Stimulated activated naive B cell treated with anti-CD40 and anti-IgM and Interleukin-4, amounts not matched to agents 10 μg/mL and 1 μg/mL and 100 μg/mL, for 72 hours (primary cell): ENCODE data around the gene DGKB.

ENCODE experiments used
- ATAC-seq, 2 donors: fragments of 150-1000 bp; cut with Tn5 transposase; replicated peaks; 2 replicates each; pipeline ENCODE4 v1.10.0; 2021; ENCODE audit warnings: moderate library complexity in 1 of 2
- DNase-seq: peaks from one replicate; pipeline ENCODE4 v3.0.0; 2021
- H3K27ac Mint-ChIP-seq: one replicate; pipeline ENCODE4 v1.8.0; 2022; ENCODE audit warnings: mild to moderate bottlenecking, mixed read lengths
- H3K27me3 Mint-ChIP-seq, 2 donors: one replicate each; pipeline ENCODE4 v1.8.0; 2022; ENCODE audit warnings: mixed read lengths in 2 of 2
- H3K36me3 Mint-ChIP-seq, 2 donors: one replicate each; pipeline ENCODE4 v1.8.0; 2022; ENCODE audit warnings: mixed read lengths in 2 of 2, mild to moderate bottlenecking in 1 of 2
- H3K4me1 Mint-ChIP-seq, 2 donors: one replicate each; pipeline ENCODE4 v1.8.0; 2022; ENCODE audit warnings: mixed read lengths in 2 of 2, mild to moderate bottlenecking in 1 of 2
- H3K4me3 Mint-ChIP-seq, 2 donors: one replicate each; pipeline ENCODE4 v1.8.0; 2022; ENCODE audit warnings: mild to moderate bottlenecking in 2 of 2, mixed read lengths in 2 of 2, moderate library complexity in 1 of 2
- H3K9me3 Mint-ChIP-seq, 2 donors: one replicate each; pipeline ENCODE4 v1.8.0; 2022; ENCODE audit warnings: mixed read lengths in 2 of 2, mild to moderate bottlenecking in 1 of 2

Gene DGKB

GRCh38 chr7:14258441-14258840 is 644.1 kb downstream of the DGKB start:
- H3K36me3 Mint-ChIP-seq, result no peaks in the 10 kb centered on the region
- no peak overlapping the region for H3K27ac Mint-ChIP-seq
- no peak overlapping the region for H3K4me3 Mint-ChIP-seq
- H3K4me1 Mint-ChIP-seq, result no peaks in the 10 kb centered on the region
- H3K9me3 Mint-ChIP-seq, result peaks cover 0 to 1% of the 10 kb centered on the region in 2 donors
- DNase-seq (no peak), ATAC-seq (no peak)
- H3K27me3 Mint-ChIP-seq, result no peaks in the 10 kb centered on the region

GRCh38 chr7:14252458-14252857 is 650.1 kb downstream of the DGKB start:
- Mint-ChIP-seq H3K4me3 (no peak overlapping the region), H3K4me1 (no peaks in the 10 kb centered on the region), H3K36me3 (no peaks in the 10 kb centered on the region), H3K27ac (no peak overlapping the region), H3K27me3 (no peaks in the 10 kb centered on the region), H3K9me3 (peaks cover 0 to 3% of the 10 kb centered on the region in 2 donors)
- no peak for ATAC-seq
- DNase-seq, result no peak

- H3K27ac Mint-ChIP-seq, result no peak overlapping the region
- no peak for DNase-seq
These were observed 660.4 kb downstream of the DGKB start for GRCh38 chr7:14242175-14242574.

GRCh38 chr7:14236834-14237233 is 665.7 kb downstream of the DGKB start:
- ATAC-seq, result no peak
- H3K36me3 Mint-ChIP-seq, result no peaks in the 10 kb centered on the region
- no peak overlapping the region for H3K4me3 Mint-ChIP-seq
- H3K9me3 Mint-ChIP-seq, result no peaks in the 10 kb centered on the region
- H3K27ac Mint-ChIP-seq, result no peak overlapping the region
- no peak for DNase-seq
- no peaks in the 10 kb centered on the region for H3K27me3 Mint-ChIP-seq
- H3K4me1 Mint-ChIP-seq, result no peaks in the 10 kb centered on the region

More at GRCh38 chr7:14242175-14242574, 660.4 kb downstream of the DGKB start:
- H3K9me3 Mint-ChIP-seq, result peaks cover 0 to 5% of the 10 kb centered on the region in 2 donors
- no peaks in the 10 kb centered on the region for H3K27me3 Mint-ChIP-seq
- no peaks in the 10 kb centered on the region for H3K4me1 Mint-ChIP-seq
- no peaks in the 10 kb centered on the region for H3K36me3 Mint-ChIP-seq
- no peak for ATAC-seq
- no peak overlapping the region for H3K4me3 Mint-ChIP-seq

GRCh38 chr7:14235056-14235455 is 667.5 kb downstream of the DGKB start:
- H3K27ac Mint-ChIP-seq, result no peak overlapping the region
- no peak overlapping the region for H3K4me3 Mint-ChIP-seq
- H3K36me3 Mint-ChIP-seq, result no peaks in the 10 kb centered on the region
- H3K9me3 Mint-ChIP-seq, result no peaks in the 10 kb centered on the region
- H3K4me1 Mint-ChIP-seq, result no peaks in the 10 kb centered on the region
- DNase-seq (no peak), ATAC-seq (no peak)
- H3K27me3 Mint-ChIP-seq, result no peaks in the 10 kb centered on the region

- no peak for ATAC-seq
- Mint-ChIP-seq H3K4me1 (no peaks in the 10 kb centered on the region), H3K9me3 (no peaks in the 10 kb centered on the region), H3K36me3 (no peaks in the 10 kb centered on the region), H3K27me3 (no peaks in the 10 kb centered on the region), H3K4me3 (no peak overlapping the region), H3K27ac (no peak overlapping the region)
- no peak for DNase-seq
These were observed 668.6 kb downstream of the DGKB start for GRCh38 chr7:14233868-14234369.

- ATAC-seq (no peak), DNase-seq (no peak)
- no peaks in the 10 kb centered on the region for H3K4me1 Mint-ChIP-seq
- no peaks in the 10 kb centered on the region for H3K36me3 Mint-ChIP-seq
- no peaks in the 10 kb centered on the region for H3K27me3 Mint-ChIP-seq
- H3K27ac Mint-ChIP-seq, result no peak overlapping the region
- H3K9me3 Mint-ChIP-seq, result no peaks in the 10 kb centered on the region
- H3K4me3 Mint-ChIP-seq, result no peak overlapping the region
These were observed 669.3 kb downstream of the DGKB start for GRCh38 chr7:14233076-14233867.

- peaks cover 0 to 3% of the 10 kb centered on the region in 2 donors for H3K9me3 Mint-ChIP-seq
- DNase-seq (no peak), ATAC-seq (no peak)
- H3K4me1 Mint-ChIP-seq, result no peaks in the 10 kb centered on the region
- no peaks in the 10 kb centered on the region for H3K36me3 Mint-ChIP-seq
- no peak overlapping the region for H3K27ac Mint-ChIP-seq
- H3K27me3 Mint-ChIP-seq, result no peaks in the 10 kb centered on the region
- no peak overlapping the region for H3K4me3 Mint-ChIP-seq
These were observed 673.5 kb downstream of the DGKB start for GRCh38 chr7:14229047-14229446.

- no peak for DNase-seq
These were observed 674.2 kb downstream of the DGKB start for GRCh38 chr7:14228341-14228740.

GRCh38 chr7:14226126-14226525 is 676.4 kb downstream of the DGKB start:
- Mint-ChIP-seq H3K9me3 (peaks cover 0 to 3% of the 10 kb centered on the region in 2 donors), H3K27ac (no peak overlapping the region), H3K4me1 (no peaks in the 10 kb centered on the region), H3K36me3 (no peaks in the 10 kb centered on the region), H3K27me3 (no peaks in the 10 kb centered on the region), H3K4me3 (no peak overlapping the region)
- no peak for ATAC-seq
- DNase-seq, result no peak

More at GRCh38 chr7:14228341-14228740, 674.2 kb downstream of the DGKB start:
- H3K4me3 Mint-ChIP-seq, result no peak overlapping the region
- no peaks in the 10 kb centered on the region for H3K27me3 Mint-ChIP-seq
- H3K9me3 Mint-ChIP-seq, result peaks cover 0 to 3% of the 10 kb centered on the region in 2 donors
- H3K27ac Mint-ChIP-seq, result no peak overlapping the region
- no peaks in the 10 kb centered on the region for H3K4me1 Mint-ChIP-seq
- H3K36me3 Mint-ChIP-seq, result no peaks in the 10 kb centered on the region
- no peak for ATAC-seq

GRCh38 chr7:14219125-14219524 is 683.4 kb downstream of the DGKB start:
- no peaks in the 10 kb centered on the region for H3K4me1 Mint-ChIP-seq
- DNase-seq (no peak), ATAC-seq (no peak)
- H3K27me3 Mint-ChIP-seq, result no peaks in the 10 kb centered on the region
- no peak overlapping the region for H3K27ac Mint-ChIP-seq
- H3K36me3 Mint-ChIP-seq, result no peaks in the 10 kb centered on the region
- peaks cover 0 to 1% of the 10 kb centered on the region in 2 donors for H3K9me3 Mint-ChIP-seq
- no peak overlapping the region for H3K4me3 Mint-ChIP-seq

- no peaks in the 10 kb centered on the region for H3K36me3 Mint-ChIP-seq
- DNase-seq, result no peak
- H3K27ac Mint-ChIP-seq, result no peak overlapping the region
- H3K4me3 Mint-ChIP-seq, result no peak overlapping the region
- H3K9me3 Mint-ChIP-seq, result peaks cover 0 to 1% of the 10 kb centered on the region in 2 donors
- ATAC-seq, result no peak
- no peaks in the 10 kb centered on the region for H3K4me1 Mint-ChIP-seq
- H3K27me3 Mint-ChIP-seq, result no peaks in the 10 kb centered on the region
These were observed 684.2 kb downstream of the DGKB start for GRCh38 chr7:14218338-14218737.

- Mint-ChIP-seq H3K4me1 (no peaks in the 10 kb centered on the region), H3K27me3 (no peaks in the 10 kb centered on the region), H3K36me3 (no peaks in the 10 kb centered on the region), H3K9me3 (no peaks in the 10 kb centered on the region), H3K4me3 (no peak overlapping the region), H3K27ac (no peak overlapping the region)
- no peak for DNase-seq
- ATAC-seq, result no peak
These were observed 692.6 kb downstream of the DGKB start for GRCh38 chr7:14209896-14210484.

GRCh38 chr7:14207711-14208110 is 694.8 kb downstream of the DGKB start:
- H3K27me3 Mint-ChIP-seq, result no peaks in the 10 kb centered on the region

GRCh38 chr7:14207138-14207537 is 695.4 kb downstream of the DGKB start:
- no peaks in the 10 kb centered on the region for H3K27me3 Mint-ChIP-seq
- no peak overlapping the region for H3K4me3 Mint-ChIP-seq
- ATAC-seq (no peak), DNase-seq (no peak)
- H3K9me3 Mint-ChIP-seq, result no peaks in the 10 kb centered on the region
- H3K36me3 Mint-ChIP-seq, result no peaks in the 10 kb centered on the region
- no peak overlapping the region for H3K27ac Mint-ChIP-seq
- no peaks in the 10 kb centered on the region for H3K4me1 Mint-ChIP-seq

More at GRCh38 chr7:14207711-14208110, 694.8 kb downstream of the DGKB start:
- ATAC-seq (no peak), DNase-seq (no peak)
- no peak overlapping the region for H3K4me3 Mint-ChIP-seq
- H3K4me1 Mint-ChIP-seq, result no peaks in the 10 kb centered on the region
- H3K27ac Mint-ChIP-seq, result no peak overlapping the region
- no peaks in the 10 kb centered on the region for H3K36me3 Mint-ChIP-seq
- H3K9me3 Mint-ChIP-seq, result no peaks in the 10 kb centered on the region
